ENCODE results near the gene SH3PXD2A.

GRCh38 chr10:103545771-103546281, 309.6 kb downstream of the SH3PXD2A start:
- TF ChIP-seq, protein P1, sequence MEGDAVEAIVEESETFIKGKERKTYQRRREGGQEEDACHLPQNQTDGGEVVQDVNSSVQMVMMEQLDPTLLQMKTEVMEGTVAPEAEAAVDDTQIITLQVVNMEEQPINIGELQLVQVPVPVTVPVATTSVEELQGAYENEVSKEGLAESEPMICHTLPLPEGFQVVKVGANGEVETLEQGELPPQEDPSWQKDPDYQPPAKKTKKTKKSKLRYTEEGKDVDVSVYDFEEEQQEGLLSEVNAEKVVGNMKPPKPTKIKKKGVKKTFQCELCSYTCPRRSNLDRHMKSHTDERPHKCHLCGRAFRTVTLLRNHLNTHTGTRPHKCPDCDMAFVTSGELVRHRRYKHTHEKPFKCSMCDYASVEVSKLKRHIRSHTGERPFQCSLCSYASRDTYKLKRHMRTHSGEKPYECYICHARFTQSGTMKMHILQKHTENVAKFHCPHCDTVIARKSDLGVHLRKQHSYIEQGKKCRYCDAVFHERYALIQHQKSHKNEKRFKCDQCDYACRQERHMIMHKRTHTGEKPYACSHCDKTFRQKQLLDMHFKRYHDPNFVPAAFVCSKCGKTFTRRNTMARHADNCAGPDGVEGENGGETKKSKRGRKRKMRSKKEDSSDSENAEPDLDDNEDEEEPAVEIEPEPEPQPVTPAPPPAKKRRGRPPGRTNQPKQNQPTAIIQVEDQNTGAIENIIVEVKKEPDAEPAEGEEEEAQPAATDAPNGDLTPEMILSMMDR (IDR thresholded peaks at IDR 0.05): no peak
- TF ChIP-seq POLR2A (IDR thresholded peaks at IDR 0.05): no peak
